Mesenteric fat pad (tissue), 1 donor: ENCODE results near the gene ZNF519. TPM values are rescaled to one million over a fixed set of nuclear protein-coding genes. Genes with fewer than 3 reads are reported as not detected.

ENCODE experiments used
- DNase-seq: peaks from one replicate; pipeline ENCODE4 v3.0.0-alpha.2; 2020; ENCODE audit warnings: low spot score
- total RNA-seq: library from RNA; stranded (reverse); fragmentation: NEBNext Ultra II Directional; extraction: Animal tissue kit (Norgen Biotek cat#: 25700); gene quantifications from one replicate; pipeline ENCODE4 v1.2.1, GENCODE V29; 2021
- donor health status: DM: yes; HTN: yes; CAD: no.

ZNF519 gene
- total RNA-seq, 1 donor from 2014 or later, result 3.9 TPM

- no peak for DNase-seq
Measured at GRCh38 chr18:14098428-14098827, 33.8 kb downstream of the ZNF519 start.

GRCh38 chr18:14097761-14098160 is 34.5 kb downstream of the ZNF519 start:
- DNase-seq, result no peak

GRCh38 chr18:14093307-14093915 is 38.8 kb downstream of the ZNF519 start:
- no peak for DNase-seq

- DNase-seq, result no peak
Measured at GRCh38 chr18:14092625-14093306, 39.5 kb downstream of the ZNF519 start.

- DNase-seq, result no peak
Measured at GRCh38 chr18:14089781-14090180, 42.5 kb downstream of the ZNF519 start.

GRCh38 chr18:14089191-14089590 is 43.0 kb downstream of the ZNF519 start:
- no peak for DNase-seq

GRCh38 chr18:14086458-14087231 is 45.6 kb downstream of the ZNF519 start:
- DNase-seq, result no peak

- no peak for DNase-seq
Measured at GRCh38 chr18:14085770-14086457, 46.3 kb downstream of the ZNF519 start.

- no peak for DNase-seq
Measured at GRCh38 chr18:14075196-14075595, 57.0 kb downstream of the ZNF519 start.

GRCh38 chr18:14074187-14074586 is 58.0 kb downstream of the ZNF519 start:
- DNase-seq, result no peak

- no peak for DNase-seq
Measured at GRCh38 chr18:14053661-14054060, 78.6 kb downstream of the ZNF519 start.

Other genes starting within 250 kb of the ZNF519 start
- gene MC2R, start 216.9 kb downstream of the ZNF519 start, total RNA-seq, result not detected